NOMO-1 treated with DMSO at 0.1 percent for 48 hours (cell line): ENCODE results near the gene XRCC6.
"Not testable (repeated sequence)": the region's sequence is repeated elsewhere in the genome, so short reads cannot be mapped to it uniquely, and the experiment has no call there.

Source experiments
- DNase-seq: peaks from one replicate; lab custom pipeline; 2025; ENCODE audit not compliant: unreplicated experiment; lab: John Stamatoyannopoulos, UW

The XRCC6 gene

DNA sequence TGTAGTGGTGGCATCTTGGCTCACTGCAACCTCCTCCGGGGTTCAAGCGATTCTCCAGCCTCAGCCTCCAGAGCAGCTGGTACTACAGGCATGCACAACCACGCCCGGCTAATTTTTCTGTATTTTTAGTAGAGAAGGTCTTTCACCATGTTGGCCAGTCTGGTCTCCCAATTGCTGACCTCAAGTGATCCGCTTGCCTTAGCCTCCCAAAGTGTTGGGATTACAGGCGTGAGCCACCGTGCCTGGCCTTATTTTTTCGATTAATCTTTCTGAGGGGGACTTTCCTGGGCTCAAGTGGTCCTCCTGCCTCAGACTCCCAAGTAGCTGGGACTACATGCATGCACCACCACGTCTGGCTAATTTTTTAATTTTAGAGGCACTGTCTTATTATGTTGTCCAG, 62.0 kb downstream of the XRCC6 start:
- DNase-seq, result no peak

DNA sequence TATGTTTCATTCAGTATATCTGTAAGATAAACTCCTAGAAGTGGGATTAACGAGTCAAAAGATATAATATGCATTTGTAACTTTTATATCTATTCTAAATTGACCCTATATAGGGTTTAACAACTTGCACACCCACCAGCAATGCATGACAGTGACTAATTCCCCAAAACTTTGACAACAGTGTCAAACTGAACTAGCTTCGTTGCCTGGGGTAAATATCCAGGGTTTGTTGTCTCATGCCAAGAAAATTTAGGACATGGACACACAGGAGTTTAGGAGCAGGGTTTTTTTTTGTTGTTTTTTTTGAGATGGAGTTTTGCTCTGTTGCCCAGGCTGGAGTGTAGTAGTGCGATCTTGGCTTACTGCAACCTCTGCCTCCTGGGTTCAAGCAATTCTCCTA, 62.5 kb downstream of the XRCC6 start:
- DNase-seq, result no peak

DNA sequence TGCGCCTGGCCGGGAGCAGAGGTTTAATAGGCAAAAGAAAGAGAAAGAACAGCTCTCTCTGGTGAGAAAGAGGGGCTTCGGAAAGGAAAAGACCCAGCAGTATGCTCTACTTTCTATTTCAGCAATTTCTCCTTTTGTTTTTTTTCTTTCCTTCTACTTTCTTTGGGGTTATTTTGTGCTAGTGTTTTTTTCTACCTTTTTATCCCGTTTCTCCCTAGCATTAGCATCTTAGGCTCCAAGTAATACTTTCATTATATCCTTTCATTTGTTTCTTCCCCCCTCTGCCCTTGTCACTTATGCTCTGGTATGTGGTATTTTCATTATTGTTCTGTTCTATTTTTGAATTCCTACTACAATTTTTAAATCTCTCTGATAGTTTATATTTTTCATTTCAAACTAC, 63.1 kb downstream of the XRCC6 start:
- no peak for DNase-seq

DNA sequence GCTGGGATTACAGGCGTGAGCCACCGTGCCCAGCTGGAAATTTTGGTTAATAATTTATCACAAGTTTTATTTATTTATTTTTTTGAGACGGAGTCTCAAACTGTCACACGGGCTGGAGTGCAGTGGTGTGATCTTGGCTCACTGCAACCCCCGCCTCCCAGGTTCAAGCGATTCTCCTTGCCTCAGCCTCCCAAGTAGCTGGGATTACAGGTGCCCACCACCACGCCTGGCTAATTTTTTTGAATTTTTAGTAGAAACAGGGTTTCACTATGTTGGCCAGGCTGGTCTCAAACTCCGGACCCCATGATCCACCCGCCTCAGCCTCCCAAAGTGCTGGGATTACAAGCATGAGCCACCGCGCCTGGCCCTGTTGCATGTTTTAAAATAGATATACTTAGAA, 65.8 kb downstream of the XRCC6 start:
- not testable (repeated sequence) for DNase-seq

DNA sequence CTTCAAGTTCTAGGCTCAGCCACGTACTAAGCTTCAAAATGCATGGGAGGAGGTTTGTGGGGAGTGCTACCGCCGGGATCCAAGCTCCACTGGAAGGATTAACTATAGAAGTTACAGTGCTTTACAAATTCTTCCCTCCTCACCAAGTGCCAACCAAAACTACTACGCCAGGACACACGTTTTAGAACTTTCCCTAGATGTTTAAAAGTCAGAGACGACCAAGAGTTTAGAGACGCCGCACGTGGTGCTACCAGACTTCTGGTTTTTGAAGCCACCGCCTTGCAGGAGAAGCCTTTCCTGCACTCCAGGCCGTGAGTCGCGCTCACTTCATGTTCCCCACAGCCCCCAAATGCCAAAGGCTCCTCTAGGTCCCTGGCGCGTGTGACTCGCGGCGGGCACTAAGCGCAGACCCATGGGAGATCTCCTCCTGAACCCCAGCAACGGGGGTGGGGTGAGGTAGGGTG, 66.8 kb downstream of the XRCC6 start:
- DNase-seq, result peak; percentile 47

DNA sequence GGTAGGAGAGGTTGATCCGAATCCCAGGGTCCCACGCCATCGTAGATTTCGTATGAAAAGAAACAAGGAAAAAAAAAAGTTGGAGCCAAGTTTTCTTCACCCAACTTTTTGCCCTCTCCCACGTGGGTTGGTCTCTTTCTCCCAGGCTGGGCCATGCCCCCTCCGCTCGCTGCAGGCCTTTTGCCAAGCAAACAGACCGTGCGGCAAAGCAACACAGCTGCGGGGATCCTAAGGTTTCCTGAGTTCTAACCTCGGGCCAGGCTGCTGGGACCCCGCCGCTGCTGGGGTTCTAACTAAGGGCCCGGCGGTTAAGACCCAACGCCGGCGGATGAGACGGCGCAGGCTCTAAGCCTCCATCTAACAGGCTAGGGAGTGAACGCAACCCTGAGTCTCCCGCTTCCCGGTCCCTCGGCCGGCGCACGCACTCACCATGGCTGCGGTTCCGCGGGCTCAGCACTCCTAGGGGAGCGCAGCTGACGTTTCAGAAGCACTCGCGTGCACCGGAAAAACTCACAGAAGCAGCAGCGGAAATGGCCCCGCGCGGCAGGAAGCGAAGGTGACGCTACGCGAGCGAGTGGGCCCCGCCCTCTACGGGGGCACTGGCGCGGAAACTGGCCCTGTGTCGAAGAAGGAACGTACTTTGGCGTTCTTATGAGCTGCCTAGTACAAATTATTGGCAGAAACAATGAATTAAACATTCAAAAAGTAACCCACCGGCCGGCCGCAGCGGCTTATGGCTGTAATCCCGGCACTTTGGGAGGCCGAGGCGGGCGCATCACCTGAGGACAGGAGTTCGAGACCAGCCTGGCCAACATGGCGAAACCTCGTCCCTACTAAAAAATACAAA, 67.5 kb downstream of the XRCC6 start, which contains the start of gene SNU13:
Gene SNU13, minus strand, starts transcription at position 503 of the 847 bp plus-strand sequence. Its CDS starts 71 bp downstream, at position 432.
- peak; percentile 90 for DNase-seq

DNA sequence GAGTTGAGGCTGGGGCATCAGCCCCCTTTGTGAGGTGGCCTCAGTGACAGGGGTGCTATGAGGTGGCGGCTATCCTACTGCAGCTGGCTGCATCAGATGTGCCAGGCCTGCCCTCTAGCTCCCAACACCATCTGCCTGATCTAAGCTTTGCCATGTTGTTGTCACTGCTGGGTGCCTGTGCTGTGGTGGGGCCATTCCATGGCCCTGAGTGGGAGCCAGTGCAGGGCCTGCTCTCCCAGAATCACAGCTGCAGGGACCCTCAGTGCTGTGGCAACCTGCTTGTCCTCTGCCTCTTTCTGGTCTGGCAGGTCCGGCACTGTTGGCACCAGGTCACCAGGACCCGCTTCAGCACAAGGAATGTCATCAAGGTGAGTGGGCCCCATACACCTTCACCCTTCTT, 69.4 kb downstream of the XRCC6 start:
- no peak for DNase-seq

DNA sequence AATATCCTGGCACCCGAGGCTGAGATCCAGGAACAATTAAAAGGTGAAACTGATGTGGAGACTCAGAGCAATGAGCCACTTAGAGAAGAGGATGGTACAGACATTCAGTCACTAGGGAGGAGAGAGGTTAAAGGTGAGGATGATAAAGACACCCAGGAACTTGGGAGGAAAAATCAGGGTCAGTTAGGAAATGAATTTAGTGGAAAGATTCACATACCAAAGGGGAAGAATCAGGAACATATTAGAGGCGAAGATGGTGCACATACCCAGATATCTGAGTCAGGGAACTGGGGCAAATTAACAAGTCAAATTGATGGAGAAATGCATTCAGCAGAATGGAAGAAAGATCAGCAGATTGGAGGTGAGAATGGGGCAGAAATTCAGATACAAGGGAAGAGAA, 74.1 kb downstream of the XRCC6 start:
- DNase-seq, result no peak

DNA sequence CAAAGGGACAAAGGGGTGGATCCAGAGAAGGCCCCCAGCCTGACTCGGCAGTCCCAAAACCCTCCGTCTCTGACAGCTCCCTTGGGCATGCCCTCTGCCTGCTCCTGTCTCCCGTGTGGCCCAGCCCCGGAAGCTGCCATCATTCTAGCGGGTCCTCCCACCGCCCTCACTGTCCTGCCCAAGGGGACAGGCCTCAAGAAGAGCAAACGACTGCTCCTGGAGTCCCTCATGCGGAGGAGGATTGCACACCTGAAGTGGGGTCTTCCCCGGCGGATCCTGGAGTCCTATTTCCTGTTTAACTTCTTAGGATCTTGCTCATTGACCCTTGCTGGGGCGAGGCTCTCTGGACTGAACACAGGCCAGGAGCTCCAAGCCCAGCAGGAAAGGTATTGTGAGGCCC, 75.6 kb downstream of the XRCC6 start:
- no peak for DNase-seq

DNA sequence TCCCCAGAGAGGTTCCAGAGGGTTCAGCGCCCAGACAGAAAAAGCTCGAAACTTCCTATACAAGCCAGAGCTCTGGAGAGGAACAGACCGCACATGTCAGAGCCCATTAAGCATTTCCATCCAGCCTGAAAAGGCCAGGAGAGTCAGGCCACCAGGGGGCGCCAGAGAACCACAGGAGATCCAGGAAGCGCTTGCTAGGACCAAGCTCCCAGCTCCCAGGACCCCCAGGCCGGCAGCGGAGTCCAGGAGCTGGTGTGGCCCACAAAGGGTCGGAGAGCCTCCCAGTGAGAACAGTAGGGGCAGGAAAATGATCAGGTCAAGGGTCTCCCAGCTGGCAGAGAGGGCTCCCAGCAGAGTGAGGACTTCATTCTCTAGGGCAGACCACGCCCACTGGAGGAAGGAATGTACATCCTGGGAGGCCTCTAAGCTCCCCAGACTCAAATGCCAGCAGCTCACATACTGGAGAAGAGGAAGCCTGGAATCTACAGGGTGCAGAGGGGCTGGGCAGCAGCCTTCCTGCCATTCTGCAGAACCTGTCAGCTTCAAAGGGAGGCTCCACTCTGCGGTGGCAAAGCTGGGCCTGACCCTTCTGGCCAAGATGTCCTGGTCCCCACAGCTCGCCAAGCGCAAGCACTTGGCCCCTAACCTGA, 76.2 kb downstream of the XRCC6 start:
- DNase-seq, result peak; percentile 74

DNA sequence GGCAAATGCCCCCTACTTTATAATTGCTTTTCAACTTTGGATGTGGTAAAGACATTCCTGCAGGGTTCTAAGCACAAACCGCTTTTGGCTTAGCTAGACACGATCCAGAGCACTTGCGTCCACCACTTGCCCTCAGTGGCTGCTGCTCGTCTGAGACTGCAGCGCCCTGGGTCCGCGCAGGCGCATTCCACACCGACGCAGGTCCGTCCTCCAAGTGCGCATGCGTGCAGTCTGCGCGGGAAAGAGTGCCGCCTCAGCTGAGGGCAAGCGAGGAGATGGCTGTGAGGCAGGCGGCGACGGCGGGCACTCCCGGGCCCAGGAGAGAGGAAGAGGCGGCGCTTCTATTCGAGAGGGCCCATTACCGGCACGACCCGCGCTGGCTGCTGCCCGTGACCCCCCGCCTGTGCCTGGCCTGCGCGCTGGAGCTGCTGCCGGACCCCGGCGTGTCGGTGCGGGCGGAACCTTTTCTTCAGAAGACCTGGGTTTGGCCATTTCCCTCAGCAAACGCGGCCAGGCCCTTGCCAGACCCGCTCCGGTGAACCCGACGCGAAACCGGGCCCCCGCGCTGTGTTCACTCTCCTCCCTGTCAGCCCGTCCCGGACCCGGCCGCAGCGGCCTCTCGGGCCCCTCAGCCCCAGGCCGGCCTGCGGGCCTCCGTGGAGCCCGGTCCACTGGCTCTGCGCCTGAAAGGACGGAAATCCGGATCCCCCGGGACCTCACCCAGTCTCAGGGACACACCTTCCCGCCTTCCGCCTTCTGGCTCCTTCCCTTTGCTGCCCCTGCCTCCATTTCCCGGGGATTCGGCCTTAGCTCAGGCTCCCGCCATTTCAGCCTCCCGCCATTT, 78.4 kb downstream of the XRCC6 start, which contains the start of gene MEI1:
Gene MEI1, plus strand, starts transcription at position 240 of the 844 bp plus-strand sequence. Its CDS starts 36 bp downstream, at position 276.
- DNase-seq, result no peak

DNA sequence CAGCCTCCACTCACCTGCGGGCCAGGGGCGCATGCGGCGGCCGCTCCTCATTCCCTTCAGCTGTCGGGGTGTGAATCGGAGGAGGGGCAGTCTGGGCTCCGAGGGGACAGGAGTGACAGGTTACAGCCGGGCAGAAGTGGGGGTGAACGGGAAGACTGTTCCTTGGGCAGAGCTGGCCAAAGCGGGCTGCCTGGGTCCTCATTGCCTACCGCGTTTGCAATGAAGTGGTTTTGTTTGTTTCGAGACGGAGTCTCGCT, 78.9 kb downstream of the XRCC6 start:
- DNase-seq, result no peak

DNA sequence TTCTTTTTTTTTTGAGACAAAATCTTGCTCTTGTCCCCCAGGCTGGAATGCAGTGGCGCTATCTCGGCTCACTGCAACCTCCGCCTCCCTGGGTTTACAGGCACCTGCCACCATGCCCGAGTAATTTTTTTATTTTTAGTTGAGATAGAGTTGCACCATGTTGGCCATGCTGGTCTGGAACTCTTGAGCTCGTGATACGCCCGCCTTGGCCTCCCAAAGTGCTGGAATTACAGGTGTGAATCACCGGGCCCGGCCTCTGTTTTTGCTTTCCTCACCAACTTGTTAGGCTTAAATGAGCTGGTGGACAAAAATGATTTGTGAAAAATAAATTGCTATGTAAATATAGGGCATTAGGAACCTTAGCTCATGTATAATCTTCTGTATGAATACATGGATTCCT, 81.7 kb downstream of the XRCC6 start:
- no peak for DNase-seq

DNA sequence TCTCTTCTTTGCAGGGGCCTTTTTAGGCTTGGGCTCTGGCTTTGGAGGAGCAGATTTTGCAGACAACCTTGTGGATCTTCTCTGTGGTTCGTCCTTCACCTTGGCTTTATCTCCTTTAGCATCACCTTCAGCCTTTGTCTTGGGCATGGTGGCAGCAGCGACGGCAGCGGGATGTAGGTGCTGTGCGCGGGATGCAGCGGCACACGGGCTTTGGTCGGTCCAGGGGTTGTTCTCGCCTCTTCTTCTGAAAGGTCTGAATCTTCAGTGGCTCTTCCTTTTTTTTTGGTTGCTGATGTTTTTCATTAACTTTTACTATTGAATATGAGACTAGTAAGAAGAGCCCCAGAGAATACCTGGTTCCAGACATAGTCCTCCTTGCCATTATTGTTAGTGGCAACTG, 88.2 kb downstream of the XRCC6 start:
- no peak for DNase-seq

DNA sequence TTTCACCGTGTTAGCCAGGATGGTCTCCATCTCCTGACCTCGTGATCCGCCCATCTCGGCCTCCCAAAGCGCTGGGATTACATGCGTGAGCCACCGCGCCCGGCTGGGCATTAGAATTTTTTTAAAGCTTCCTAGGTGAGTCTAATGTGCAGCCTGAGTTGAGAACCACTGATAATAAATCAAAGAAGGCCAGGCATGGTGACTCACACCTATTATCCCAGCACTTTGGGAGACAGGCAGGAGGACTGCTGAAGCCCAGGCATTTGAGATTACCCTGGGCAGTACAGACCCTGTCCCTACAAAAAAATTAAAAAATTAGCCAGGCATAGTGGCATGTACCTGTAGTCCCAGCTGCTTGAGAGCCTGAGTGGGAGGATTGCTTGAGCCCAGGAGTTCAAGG, 91.9 kb downstream of the XRCC6 start:
- no peak for DNase-seq
